ENCODE data around the gene EHMT1. TPM values are rescaled to one million over a fixed set of nuclear protein-coding genes. Genes with fewer than 3 reads are reported as not detected.
"Not testable (repeated sequence)": the region's sequence is repeated elsewhere in the genome, so short reads cannot be mapped to it uniquely, and the experiment has no call there.

Gene EHMT1
- total and polyA plus RNA-seq, 2 of the 8 experiments (the other 6 are each of a cell fraction or from before 2014, with no cell fraction given) = 95.7 to 163 TPM

- WGBS, 2 experiments (ENCODE audit: extremely low coverage in 1 of 2, insufficient coverage in 1 of 2, insufficient read length in 1 of 2, insufficient replicate concordance in 2 of 2, low coverage in 1 of 2, low lambda C conversion rate in 2 of 2, missing lambda C conversion rate in 1 of 2) = 89% methylated on average over 10 of the region's 14 CpGs; no CpG with 5 or more reads in 1 of the 2 experiments
- not testable (repeated sequence) for H3K14ac ChIP-seq (ENCODE audit: insufficient read length); H3K23ac ChIP-seq (ENCODE audit: insufficient read length); FAIRE-seq; H3K9me3 ChIP-seq (ENCODE audit: insufficient read depth in 2 of 2, low read depth in 1 of 2, low read length in 1 of 2); H4K5ac ChIP-seq (ENCODE audit: insufficient read length, low read depth, low read length); H2AFZ ChIP-seq (ENCODE audit: low read length); H2BK20ac ChIP-seq (ENCODE audit: low read length); H2AK5ac ChIP-seq (ENCODE audit: low read depth, low read length); H4K91ac ChIP-seq (replicated peaks; ENCODE audit: insufficient read length, low read length); H2BK120ac ChIP-seq (replicated peaks; ENCODE audit: low read depth, low read length); H3K36me3 ChIP-seq (ENCODE audit: control insufficient read depth in 2 of 4, insufficient read depth in 4 of 4, low read length in 3 of 4); DNase-seq (ENCODE audit: low read depth in 1 of 2, low spot score in 2 of 2); H3K18ac ChIP-seq (ENCODE audit: extremely low read depth, low read length); H3K4me3 ChIP-seq (ENCODE audit: extremely low read depth in 1 of 4, insufficient read depth in 2 of 4, low read depth in 3 of 4, low read length in 4 of 4); H2BK5ac ChIP-seq (ENCODE audit: low read depth, low read length); H3K4ac ChIP-seq (replicated peaks; ENCODE audit: insufficient read length, low read depth, low read length); H4K8ac ChIP-seq (ENCODE audit: extremely low read depth, insufficient read depth, low read length); H3K23me2 ChIP-seq (ENCODE audit: low read depth, low read length); H3K56ac ChIP-seq (replicated peaks; ENCODE audit: insufficient read length, low read depth, low read length); H3K27me3 ChIP-seq (replicated peaks in 1 of 4; ENCODE audit: control insufficient read depth in 3 of 4, extremely low read depth in 1 of 4, insufficient read depth in 3 of 4, low read length in 3 of 4); H3K27ac ChIP-seq (ENCODE audit: low read depth, low read length); H2BK12ac ChIP-seq (ENCODE audit: low read depth, low read length); H2BK15ac ChIP-seq (ENCODE audit: low read length); H3K9ac ChIP-seq (replicated peaks in 1 of 4; ENCODE audit: extremely low read depth in 1 of 4, low read depth in 3 of 4, low read length in 3 of 4); H3K4me2 ChIP-seq (ENCODE audit: insufficient read depth in 1 of 2, low read depth in 2 of 2, low read length in 2 of 2)
- ChIA-PET POLR2A (ENCODE audit: partially characterized antibody) (interaction anchor here (1.2 to 3.0 kb wide), 6 partner anchors 8 to 31 kb away, joined by 3 to 12 read pairs (median 4); partner anchors contain the start of gene EHMT1), CTCF (ENCODE audit: partially characterized antibody) (interaction anchor here (0.8 to 1.4 kb wide), 5 partner anchors 21 to 83 kb away, joined by 3 to 6 read pairs (median 4); no protein-coding TSS in a partner anchor)
- Histone ChIP-seq H4K20me1 (replicated peaks in 1 of 2; ENCODE audit: control insufficient read depth in 1 of 2, insufficient read depth in 2 of 2, low read length in 2 of 2) (peaks cover 17 to 25% of the 10 kb centered on the region in 2 experiments), H3K79me1 (ENCODE audit: low read depth, low read length) (peaks cover 20% of the 10 kb centered on the region), H3K4me1 (replicated peaks in 1 of 4; ENCODE audit: control insufficient read depth in 3 of 4, insufficient read depth in 4 of 4, low read length in 3 of 4) (peaks cover 2 to 11% (median 5%) of the 10 kb centered on the region in 4 experiments), H3K79me2 (ENCODE audit: control insufficient read depth in 1 of 2, insufficient read depth in 2 of 2, low read length in 2 of 2) (peaks cover 67 to 99% of the 10 kb centered on the region in 2 experiments)
Measured at GRCh38 chr9:137627406-137627805, 8.6 kb downstream of the EHMT1 start.

All from H1 (cell line).